Caco-2 (cell line): Measurements from ENCODE around the gene ADCK2. TPM values are rescaled to one million over a fixed set of nuclear protein-coding genes. Genes with fewer than 3 reads are reported as not detected.

Source experiments
- BruUV-seq: library from RNA; stranded (reverse); fragments of 400-500 nt; replicated peaks from 2 replicates; lab custom pipeline; 2021; lab: Mats Ljungman, UMichigan
- CTCF ChIA-PET: fragments of 300-600 bp; sonication (Branson Sonifier 250); formaldehyde crosslinking; loops from one replicate; lab custom pipeline; 2022; ENCODE audit warnings: antibody characterized with exemption; lab: Charles Lee
- POLR2A ChIA-PET: fragments of 300-600 bp; sonication (Branson Sonifier 250); formaldehyde crosslinking; loops from one replicate; lab custom pipeline; 2022; ENCODE audit warnings: antibody characterized with exemption; lab: Charles Lee
- DNase-seq, 2 experiments: peaks; one replicate each; pipeline versions ENCODE4 v3.0.0 to v3.0.0-alpha.2; 2020 to 2022
- H3K27me3 ChIP-seq: replicated peaks from 2 replicates; pipeline ENCODE4 v1.6.0; 2011; ENCODE audit warnings: low read length; ENCODE audit not compliant: control insufficient read depth, insufficient read depth
- H3K36me3 ChIP-seq: 2 replicates; pipeline ENCODE4 v1.5.1; 2011; ENCODE audit warnings: low read length; ENCODE audit not compliant: control insufficient read depth, insufficient read depth
- H3K4me1 ChIP-seq: fragments of 250-450 bp; sonication (Bioruptor Pico); 2 replicates; pipeline ENCODE4 v1.5.1; 2020; ENCODE audit warnings: mild to moderate bottlenecking
- H3K4me3 ChIP-seq: 2 replicates; pipeline ENCODE4 v1.5.1; 2011; ENCODE audit warnings: low read depth, mild to moderate bottlenecking, control low read depth, low read length
- H3K9me3 ChIP-seq: fragments of 250-450 bp; sonication (Bioruptor Pico); 2 replicates; pipeline ENCODE4 v1.5.1; 2020; ENCODE audit warnings: mild to moderate bottlenecking, moderate library complexity
- H3K27ac Mint-ChIP-seq: one replicate; pipeline ENCODE4 v1.8.0; 2022; ENCODE audit warnings: mixed read lengths; ENCODE audit not compliant: unreplicated experiment
- H3K27me3 Mint-ChIP-seq: one replicate; pipeline ENCODE4 v1.8.0; 2022; ENCODE audit warnings: mixed read lengths; ENCODE audit not compliant: insufficient read depth, unreplicated experiment
- H3K36me3 Mint-ChIP-seq: one replicate; pipeline ENCODE4 v1.8.0; 2022; ENCODE audit warnings: mild to moderate bottlenecking, mixed read lengths; ENCODE audit not compliant: insufficient read depth, unreplicated experiment
- H3K4me1 Mint-ChIP-seq: one replicate; pipeline ENCODE4 v1.8.0; 2022; ENCODE audit warnings: low read depth, mixed read lengths; ENCODE audit not compliant: unreplicated experiment
- H3K4me3 Mint-ChIP-seq: one replicate; pipeline ENCODE4 v1.8.0; 2022; ENCODE audit warnings: mild to moderate bottlenecking, moderate library complexity, mixed read lengths; ENCODE audit not compliant: unreplicated experiment
- H3K9me3 Mint-ChIP-seq: one replicate; pipeline ENCODE4 v1.8.0; 2022; ENCODE audit warnings: mixed read lengths; ENCODE audit not compliant: unreplicated experiment
- intact Hi-C: fragments of 100-400 bp; cut with micrococcal nuclease; formaldehyde crosslinking; loops from one replicate; pipeline ENCODE4 v1.10.0; 2022; ENCODE audit not compliant: unreplicated experiment
- total RNA-seq: library from RNA; stranded (reverse); gene quantifications from 2 replicates; pipeline ENCODE4 v1.2.3, GENCODE V29; 2022
- TF ChIP-seq, protein P1 (sequence below), 2 experiments: fragments of 200-600 bp in 1 of 2; IDR thresholded peaks; 1 replicate in 1 of 2; 2 replicates in 1 of 2; pipeline versions ENCODE4 v1.5.1 to v1.8.0; 2011 to 2022; ENCODE audit warnings: antibody characterized with exemption in 1 of 2, control low read depth in 1 of 2, inconsistent platforms in 1 of 2, low read depth in 1 of 2, low read length in 1 of 2, mild to moderate bottlenecking in 1 of 2, moderate library complexity in 1 of 2; ENCODE audit not compliant: insufficient read depth in 1 of 2, severe bottlenecking in 1 of 2, unreplicated experiment in 1 of 2

ADCK2 gene
- total RNA-seq, 1 experiment from 2014 or later = 17.7 TPM

DNA sequence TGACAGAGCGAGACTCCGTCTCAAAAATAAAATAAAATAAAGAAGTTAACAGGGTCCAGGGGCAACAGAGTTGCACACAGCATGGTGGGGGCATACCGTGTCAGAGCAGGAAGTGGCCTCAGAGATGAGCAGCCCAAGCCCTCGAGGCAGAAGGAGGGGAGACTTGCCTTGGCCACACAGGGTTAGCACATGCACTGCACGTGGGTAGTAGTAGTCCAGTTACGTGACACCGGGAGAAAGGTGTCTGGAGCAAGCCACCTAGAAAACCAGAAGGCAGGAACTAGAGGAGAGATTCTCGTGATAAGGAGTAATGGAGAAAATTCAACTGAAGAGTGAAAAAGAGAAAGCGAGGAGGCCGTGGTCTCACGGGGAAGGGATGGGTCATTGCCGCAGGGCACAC, 22.4 kb upstream of the ADCK2 start:
- Mint-ChIP-seq H3K4me1 (no peaks in the 10 kb centered on the region), H3K27me3 (no peaks in the 10 kb centered on the region), H3K27ac (no peak overlapping the region), H3K4me3 (no peak overlapping the region), H3K36me3 (no peaks in the 10 kb centered on the region), H3K9me3 (no peaks in the 10 kb centered on the region)
- no peaks in the 10 kb centered on the region for H3K27me3 ChIP-seq
- intact Hi-C loops = loop anchor here (10.0 kb wide), 1 partner anchor 476 kb away; the partner anchor contains the start of gene KDM7A
- H3K9me3 ChIP-seq = no peaks in the 10 kb centered on the region
- BruUV-seq = no TSS peak
- H3K4me3 ChIP-seq = no peak overlapping the region
- DNase-seq = no peak
- no peaks in the 10 kb centered on the region for H3K36me3 ChIP-seq
- POLR2A ChIA-PET = no interaction called here
- TF ChIP-seq, protein P1, sequence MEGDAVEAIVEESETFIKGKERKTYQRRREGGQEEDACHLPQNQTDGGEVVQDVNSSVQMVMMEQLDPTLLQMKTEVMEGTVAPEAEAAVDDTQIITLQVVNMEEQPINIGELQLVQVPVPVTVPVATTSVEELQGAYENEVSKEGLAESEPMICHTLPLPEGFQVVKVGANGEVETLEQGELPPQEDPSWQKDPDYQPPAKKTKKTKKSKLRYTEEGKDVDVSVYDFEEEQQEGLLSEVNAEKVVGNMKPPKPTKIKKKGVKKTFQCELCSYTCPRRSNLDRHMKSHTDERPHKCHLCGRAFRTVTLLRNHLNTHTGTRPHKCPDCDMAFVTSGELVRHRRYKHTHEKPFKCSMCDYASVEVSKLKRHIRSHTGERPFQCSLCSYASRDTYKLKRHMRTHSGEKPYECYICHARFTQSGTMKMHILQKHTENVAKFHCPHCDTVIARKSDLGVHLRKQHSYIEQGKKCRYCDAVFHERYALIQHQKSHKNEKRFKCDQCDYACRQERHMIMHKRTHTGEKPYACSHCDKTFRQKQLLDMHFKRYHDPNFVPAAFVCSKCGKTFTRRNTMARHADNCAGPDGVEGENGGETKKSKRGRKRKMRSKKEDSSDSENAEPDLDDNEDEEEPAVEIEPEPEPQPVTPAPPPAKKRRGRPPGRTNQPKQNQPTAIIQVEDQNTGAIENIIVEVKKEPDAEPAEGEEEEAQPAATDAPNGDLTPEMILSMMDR (IDR thresholded peaks at IDR 0.05; ENCODE audit: insufficient read depth in 1 of 2, low read depth in 1 of 2, low read length in 1 of 2, severe bottlenecking in 1 of 2, unreplicated experiment in 1 of 2) = no peak
- CTCF ChIA-PET = no interaction called here
- H3K4me1 ChIP-seq = no peaks in the 10 kb centered on the region

DNA sequence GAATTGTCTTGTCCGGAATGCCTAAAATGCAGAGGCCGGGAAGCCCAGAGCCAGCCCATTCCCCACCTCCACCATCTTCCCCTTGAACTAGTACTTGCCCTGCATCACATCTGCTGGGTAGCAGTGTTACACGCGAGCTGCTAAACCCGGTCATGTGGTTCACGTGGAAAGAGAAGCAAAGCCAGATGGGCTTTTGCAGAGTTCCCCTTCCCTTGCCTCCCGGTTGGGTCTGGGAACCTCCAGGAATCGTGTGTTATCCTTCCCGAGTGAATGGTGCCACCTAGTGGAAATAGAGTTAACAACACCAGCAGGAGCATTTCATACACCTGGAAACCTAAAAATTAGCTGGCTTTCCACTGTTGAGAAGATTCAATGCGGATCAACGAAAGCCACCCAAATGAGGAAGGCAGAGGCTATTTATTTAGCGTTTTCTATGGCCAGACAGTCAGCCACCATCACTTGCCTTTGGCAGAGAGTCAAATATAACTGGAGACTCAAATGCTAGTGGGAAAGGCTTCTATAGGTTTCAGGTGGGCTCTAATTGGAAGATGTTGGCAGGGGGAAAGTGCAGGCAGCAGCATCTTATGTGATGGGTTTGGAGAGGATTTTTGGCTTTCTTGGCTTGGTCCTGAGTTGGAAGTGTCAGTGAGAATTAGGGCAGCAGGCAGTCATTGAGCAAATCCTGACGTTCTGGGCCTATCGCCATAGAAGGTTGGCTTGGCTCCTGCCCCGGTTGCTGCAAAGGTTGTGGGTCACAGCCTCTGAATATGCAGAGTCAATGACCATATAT, 19.2 kb upstream of the ADCK2 start:
- H3K9me3 Mint-ChIP-seq = no peaks in the 10 kb centered on the region
- H3K27ac Mint-ChIP-seq = no peak overlapping the region
- Histone ChIP-seq H3K36me3 (no peaks in the 10 kb centered on the region), H3K4me3 (no peak overlapping the region), H3K9me3 (no peaks in the 10 kb centered on the region), H3K27me3 (no peaks in the 10 kb centered on the region), H3K4me1 (peaks cover 9% of the 10 kb centered on the region)
- peak; percentile 71 to 80 for DNase-seq
- CTCF ChIA-PET = interaction anchor here (0.6 to 2.0 kb wide), 6 partner anchors 12 to 319 kb away, joined by 3 to 52 read pairs (median 3); partner anchors contain the start of gene DENND2A
- H3K27me3 Mint-ChIP-seq = no peaks in the 10 kb centered on the region
- TF ChIP-seq, protein P1 (IDR thresholded peaks at IDR 0.05; ENCODE audit: insufficient read depth in 1 of 2, low read depth in 1 of 2, low read length in 1 of 2, severe bottlenecking in 1 of 2, unreplicated experiment in 1 of 2) = peak; percentile 80 to 82
- intact Hi-C loops = loop anchor here (1.0 to 10.0 kb wide), 3 partner anchors 135 to 479 kb away; partner anchors contain the start of gene KDM7A
- H3K4me3 Mint-ChIP-seq = no peak overlapping the region
- POLR2A ChIA-PET = no interaction called here
- no peaks in the 10 kb centered on the region for H3K36me3 Mint-ChIP-seq
- peaks cover 12% of the 10 kb centered on the region for H3K4me1 Mint-ChIP-seq
- BruUV-seq = no TSS peak

DNA sequence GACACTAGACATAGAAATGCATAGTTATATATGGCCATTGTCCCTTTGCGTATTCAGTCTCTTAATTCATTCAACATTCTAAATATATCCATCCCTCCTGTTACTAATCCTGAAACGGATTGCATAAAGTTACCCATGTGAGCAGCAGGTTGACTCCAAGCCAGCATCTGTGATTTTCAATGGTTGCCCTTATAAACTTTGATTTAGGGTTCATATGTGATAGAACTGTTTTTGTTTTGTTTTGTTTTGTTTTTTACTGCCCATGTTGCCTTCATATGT, 18.7 kb upstream of the ADCK2 start:
- TF ChIP-seq, protein P1 (IDR thresholded peaks at IDR 0.05; ENCODE audit: insufficient read depth in 1 of 2, low read depth in 1 of 2, low read length in 1 of 2, severe bottlenecking in 1 of 2, unreplicated experiment in 1 of 2) = no peak
- no peak for DNase-seq
- peaks cover 9% of the 10 kb centered on the region for H3K4me1 ChIP-seq
- H3K36me3 Mint-ChIP-seq = no peaks in the 10 kb centered on the region
- no peaks in the 10 kb centered on the region for H3K9me3 ChIP-seq
- ChIA-PET CTCF (interaction anchor here (0.6 to 2.0 kb wide), 5 partner anchors 13 to 280 kb away, joined by 3 to 52 read pairs (median 3); partner anchors contain the start of gene DENND2A), POLR2A (no interaction called here)
- H3K4me3 ChIP-seq = no peak overlapping the region
- intact Hi-C loops = loop anchor here (10.0 kb wide), 1 partner anchor 479 kb away; the partner anchor contains the start of gene KDM7A
- H3K27me3 ChIP-seq = no peaks in the 10 kb centered on the region
- H3K9me3 Mint-ChIP-seq = no peaks in the 10 kb centered on the region
- no TSS peak for BruUV-seq
- no peak overlapping the region for H3K27ac Mint-ChIP-seq
- no peaks in the 10 kb centered on the region for H3K27me3 Mint-ChIP-seq
- H3K4me3 Mint-ChIP-seq = no peak overlapping the region
- no peaks in the 10 kb centered on the region for H3K36me3 ChIP-seq
- peaks cover 12% of the 10 kb centered on the region for H3K4me1 Mint-ChIP-seq
